Endothelial cell of umbilical vein (primary cell): Measurements from ENCODE around the gene ATXN1. TPM values are rescaled to one million over a fixed set of nuclear protein-coding genes. Genes with fewer than 3 reads are reported as not detected.

Experiments used
- BruUV-seq: library from RNA; stranded (reverse); fragments of 400-500 nt; replicated peaks from 2 replicates; lab custom pipeline; 2021; lab: Mats Ljungman, UMichigan
- CTCF ChIA-PET: fragments of 300-600, 350-600 bp; sonication (Branson Sonifier 250); formaldehyde crosslinking; loops from one replicate; lab custom pipeline; 2021; ENCODE audit warnings: antibody characterized with exemption, inconsistent platforms; lab: Charles Lee
- POLR2A ChIA-PET: fragments of 300-600, 350-600 bp; sonication (Branson Sonifier 250); formaldehyde crosslinking; loops from one replicate; lab custom pipeline; 2021; ENCODE audit warnings: antibody characterized with exemption, inconsistent platforms; lab: Charles Lee
- DNase-seq: peaks from one replicate; pipeline ENCODE4 v3.0.0-alpha.2; 2011; ENCODE audit warnings: low read depth, low spot score
- FAIRE-seq: peaks from 2 replicates; lab custom pipeline; 2011; peaks lifted over from hg19 to GRCh38; lab: Jason Lieb, UNC
- H2AFZ ChIP-seq: 2 replicates; pipeline ENCODE4 v1.6.0; 2012; ENCODE audit warnings: low read depth, low read length, control low read depth, inconsistent platforms
- H3K27ac ChIP-seq: 2 replicates; pipeline ENCODE4 v1.5.1; 2011; ENCODE audit warnings: low read depth, mild to moderate bottlenecking, control low read depth, low read length, moderate library complexity; ENCODE audit not compliant: insufficient read depth
- H3K27me3 ChIP-seq, 2 experiments: 2 replicates each; pipeline versions ENCODE4 v1.6.0 to v1.6.1; 2011; ENCODE audit warnings: low read length in 2 of 2, mixed read lengths in 1 of 2; ENCODE audit not compliant: control insufficient read depth in 2 of 2, insufficient read depth in 2 of 2
- H3K36me3 ChIP-seq, 2 experiments: 2 replicates in 1 of 2; 3 replicates in 1 of 2; pipeline ENCODE4 v1.5.1; 2011; ENCODE audit warnings: low read length in 2 of 2, mild to moderate bottlenecking in 1 of 2, moderate library complexity in 1 of 2; ENCODE audit not compliant: control insufficient read depth in 2 of 2, insufficient read depth in 2 of 2; ENCODE audit errors: extremely low read depth in 1 of 2
- H3K4me1 ChIP-seq: 3 replicates; pipeline ENCODE4 v1.5.1; 2011; ENCODE audit warnings: mild to moderate bottlenecking, low read length; ENCODE audit not compliant: control insufficient read depth, insufficient read depth; ENCODE audit errors: extremely low read depth
- H3K4me2 ChIP-seq: 2 replicates; pipeline ENCODE4 v1.6.1; 2011; ENCODE audit warnings: low read length, control low read depth, mixed read lengths; ENCODE audit not compliant: insufficient read depth
- H3K4me3 ChIP-seq, 3 experiments: fragments of 200-600 bp in 1 of 3; sonication (generic), shearing (Covaris generic) in 1 of 3; replicated peaks in 1 of 3; 2 replicates each; pipeline ENCODE4 v1.5.1; 2011 to 2016; ENCODE audit warnings: control low read depth in 3 of 3, low read length in 3 of 3, mild to moderate bottlenecking in 2 of 3, inconsistent platforms in 1 of 3, low read depth in 1 of 3, moderate library complexity in 1 of 3; ENCODE audit not compliant: insufficient read depth in 1 of 3
- H3K79me2 ChIP-seq: 2 replicates; pipeline ENCODE4 v1.6.0; 2012; ENCODE audit warnings: low read length, inconsistent platforms; ENCODE audit not compliant: control insufficient read depth, insufficient read depth
- H3K9ac ChIP-seq: replicated peaks from 2 replicates; pipeline ENCODE3; 2011; ENCODE audit warnings: low read length, control low read depth; ENCODE audit not compliant: insufficient read depth; ENCODE audit errors: extremely low read depth
- H3K9me1 ChIP-seq: replicated peaks from 3 replicates; pipeline ENCODE4 v1.6.0; 2011; ENCODE audit warnings: mild to moderate bottlenecking, low read length; ENCODE audit not compliant: control insufficient read depth, insufficient read depth; ENCODE audit errors: extremely low read depth
- H3K9me3 ChIP-seq: replicated peaks from 2 replicates; pipeline ENCODE4 v1.5.1; 2012; ENCODE audit warnings: low read length, inconsistent platforms; ENCODE audit not compliant: control insufficient read depth, insufficient read depth
- H4K20me1 ChIP-seq: replicated peaks from 2 replicates; pipeline ENCODE3; 2011; ENCODE audit warnings: mild to moderate bottlenecking, low read length; ENCODE audit not compliant: control insufficient read depth, insufficient read depth; ENCODE audit errors: extremely low read depth
- CTCF ChIP-seq, 2 donors: IDR thresholded peaks; 1 replicate in 1 of 2; 2 replicates in 1 of 2; pipeline ENCODE4 v1.5.1; 2011; ENCODE audit warnings: low read length in 2 of 2, mild to moderate bottlenecking in 2 of 2, moderate library complexity in 2 of 2, control low read depth in 1 of 2, inconsistent platforms in 1 of 2, low read depth in 1 of 2; ENCODE audit not compliant: insufficient read depth in 1 of 2; ENCODE audit errors: extremely low read depth in 1 of 2
- EZH2 ChIP-seq: IDR thresholded peaks from 2 replicates; pipeline ENCODE4 v1.6.1; 2012; ENCODE audit warnings: borderline replicate concordance, low read depth, mild to moderate bottlenecking, moderate library complexity, low read length, inconsistent platforms; ENCODE audit not compliant: severe bottlenecking
- FOS ChIP-seq: IDR thresholded peaks from 2 replicates; pipeline ENCODE4 v1.6.1; 2011; ENCODE audit warnings: mild to moderate bottlenecking, low read length, moderate library complexity, borderline replicate concordance; ENCODE audit not compliant: insufficient read depth
- GATA2 ChIP-seq: IDR thresholded peaks from 2 replicates; pipeline ENCODE4 v1.7.0; 2011; ENCODE audit warnings: low read depth, mild to moderate bottlenecking, moderate library complexity, mixed read lengths, low read length; ENCODE audit not compliant: insufficient read length, insufficient read depth
- JUN ChIP-seq: IDR thresholded peaks from 2 replicates; pipeline ENCODE4 v1.6.1; 2011; ENCODE audit warnings: borderline replicate concordance, low read depth; ENCODE audit not compliant: insufficient read length, insufficient read depth
- MAX ChIP-seq: IDR thresholded peaks from 2 replicates; pipeline ENCODE4 v1.6.1; 2011; ENCODE audit not compliant: insufficient read depth, insufficient read length
- MYC ChIP-seq: IDR thresholded peaks from one replicate; pipeline ENCODE4 v1.6.1; 2011; ENCODE audit warnings: mild to moderate bottlenecking, low read depth, low read length
- POLR2A ChIP-seq: IDR thresholded peaks from 2 replicates; pipeline ENCODE4 v1.6.1; 2012; ENCODE audit warnings: low read depth, mild to moderate bottlenecking, control low read depth, low read length
- POLR2AphosphoS5 ChIP-seq: IDR thresholded peaks from 2 replicates; pipeline ENCODE4 v1.6.1; 2012; ENCODE audit warnings: low read depth, mild to moderate bottlenecking, control low read depth, low read length, moderate library complexity; ENCODE audit not compliant: insufficient read depth
- dilution Hi-C: fragments of 300-500 bp; cut with MboI; formaldehyde crosslinking; loops from one replicate; pipeline ENCODE4 v1.15.0; 2019; ENCODE audit warnings: low sequenced_read_pairs; ENCODE audit not compliant: extremely low pct_ligation_motif_present
- intact Hi-C: fragments of 100-400 bp; cut with micrococcal nuclease; formaldehyde crosslinking; loops from one replicate; pipeline ENCODE4 v1.10.0; 2022
- polyA plus RNA-seq, 4 experiments: library from polyadenylated mRNA; depleted of rRNA in 3 of 4; stranded (reverse) in 3 of 4; unstranded in 1 of 4; fragments of >200 nt; gene quantifications; 2 replicates each; pipeline versions ENCODE4 v1.2.1 to v1.2.3, GENCODE V29; 2011 to 2012; ENCODE audit warnings: missing spikeins in 1 of 4
- total RNA-seq: library from RNA; stranded (reverse); gene quantifications from 2 replicates; pipeline ENCODE4 v1.2.3, GENCODE V29; 2021

The ATXN1 gene
- total and polyA plus RNA-seq, 2 donors (not counting 3 experiments of a cell fraction or from before 2014, with no cell fraction given), result 16.4 to 33.0 TPM

- Histone ChIP-seq H4K20me1 (no peaks in the 10 kb centered on the region), H3K79me2 (no peaks in the 10 kb centered on the region), H3K9ac (no peak overlapping the region), H3K4me1 (no peaks in the 10 kb centered on the region), H2AFZ (no peak overlapping the region), H3K4me3 (no peak overlapping the region), H3K27me3 (no peaks in the 10 kb centered on the region), H3K9me3 (no peaks in the 10 kb centered on the region), H3K27ac (no peak overlapping the region), H3K9me1 (no peaks in the 10 kb centered on the region), H3K36me3 (no peaks in the 10 kb centered on the region), H3K4me2 (no peak overlapping the region)
- dilution Hi-C loops (no loop called here), intact Hi-C loops (no loop called here)
- DNase-seq, result no peak
- no peak for FAIRE-seq
- CTCF ChIA-PET, result interaction anchor here (0.9 kb wide), 1 partner anchor 14 kb away, joined by 3 read pairs; no protein-coding TSS in a partner anchor
- BruUV-seq, result no TSS peak
- TF ChIP-seq GATA2 (no peak), EZH2 (no peak), FOS (no peak), POLR2A (no peak), MAX (no peak), POLR2AphosphoS5 (no peak), MYC (no peak), JUN (no peak), CTCF (IDR thresholded peaks at IDR 0.05; ENCODE audit: extremely low read depth in 1 of 2, insufficient read depth in 1 of 2, low read depth in 1 of 2, low read length in 2 of 2) (no peak)
- POLR2A ChIA-PET, result no interaction called here
Measured at GRCh38 chr6:16493112-16493511, 268.1 kb downstream of the ATXN1 start.
